ENCODE measurements around the gene LASP1NB.

LASP1NB gene

DNA sequence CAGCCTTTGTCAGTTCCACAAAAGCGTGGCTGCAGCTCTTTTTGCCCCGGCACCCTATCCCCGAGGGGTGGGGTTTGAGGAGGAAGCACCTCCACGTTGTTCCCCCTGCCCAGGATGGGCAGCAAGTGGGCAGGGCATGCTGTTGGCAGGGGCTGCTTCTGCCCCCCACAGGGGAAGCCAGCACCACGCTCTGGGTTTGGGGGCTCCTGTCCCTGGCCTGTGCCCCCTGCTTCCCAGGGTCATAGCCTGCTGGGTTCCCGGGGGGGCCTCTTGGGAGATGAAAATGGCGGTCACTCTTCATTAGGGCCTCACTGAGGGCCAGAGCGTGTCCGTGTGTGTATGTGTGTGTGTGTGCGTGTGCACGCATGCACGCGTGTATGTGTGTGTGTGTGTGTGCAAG is 32.8 kb upstream of the LASP1NB start:
- Histone ChIP-seq H2AFZ (ENCODE audit: low read length) (no peak overlapping the region), H3K9ac (replicated peaks in 1 of 4; ENCODE audit: extremely low read depth in 1 of 4, low read depth in 3 of 4, low read length in 3 of 4) (no peak overlapping the region), H3K56ac (replicated peaks; ENCODE audit: insufficient read length, low read depth, low read length) (no peak overlapping the region), H4K20me1 (replicated peaks in 1 of 2; ENCODE audit: control insufficient read depth in 1 of 2, insufficient read depth in 2 of 2, low read length in 2 of 2) (peaks cover 0 to 13% of the 10 kb centered on the region in 2 experiments), H3K14ac (ENCODE audit: insufficient read length) (no peak overlapping the region), H3K18ac (ENCODE audit: extremely low read depth, low read length) (no peak overlapping the region), H2BK15ac (ENCODE audit: low read length) (no peak overlapping the region), H2BK5ac (ENCODE audit: low read depth, low read length) (no peak overlapping the region), H2BK120ac (replicated peaks; ENCODE audit: low read depth, low read length) (no peak overlapping the region), H4K5ac (ENCODE audit: insufficient read length, low read depth, low read length) (no peak overlapping the region), H3K4ac (replicated peaks; ENCODE audit: insufficient read length, low read depth, low read length) (no peak overlapping the region), H2AK5ac (ENCODE audit: low read depth, low read length) (no peak overlapping the region), H3K4me1 (replicated peaks in 1 of 4; ENCODE audit: control insufficient read depth in 3 of 4, insufficient read depth in 4 of 4, low read length in 3 of 4) (peaks cover 0 to 7% (median 3%) of the 10 kb centered on the region in 4 experiments; a peak in 5 of 7 replicates), H4K91ac (replicated peaks; ENCODE audit: insufficient read length, low read length) (no peak overlapping the region), H2BK20ac (ENCODE audit: low read length) (no peak overlapping the region), H3K23me2 (ENCODE audit: low read depth, low read length) (no peaks in the 10 kb centered on the region), H2BK12ac (ENCODE audit: low read depth, low read length) (no peak overlapping the region; the same call in 1 of the 2 replicates), H3K79me2 (ENCODE audit: control insufficient read depth in 1 of 2, insufficient read depth in 2 of 2, low read length in 2 of 2) (peaks cover 0 to 12% of the 10 kb centered on the region in 2 experiments; a peak in 1 of 4 replicates), H3K36me3 (ENCODE audit: control insufficient read depth in 2 of 4, insufficient read depth in 4 of 4, low read length in 3 of 4) (peaks cover 0 to 22% (median 10%) of the 10 kb centered on the region in 4 experiments; a peak in 7 of 8 replicates), H3K27ac (ENCODE audit: low read depth, low read length) (no peak overlapping the region), H3K4me3 (ENCODE audit: extremely low read depth in 1 of 4, insufficient read depth in 2 of 4, low read depth in 3 of 4, low read length in 4 of 4) (no peak overlapping the region), H4K8ac (ENCODE audit: extremely low read depth, insufficient read depth, low read length) (no peak overlapping the region), H3K27me3 (replicated peaks in 1 of 4; ENCODE audit: control insufficient read depth in 3 of 4, extremely low read depth in 1 of 4, insufficient read depth in 3 of 4, low read length in 3 of 4) (no peaks in the 10 kb centered on the region), H3K9me3 (ENCODE audit: insufficient read depth in 2 of 2, low read depth in 1 of 2, low read length in 1 of 2) (no peaks in the 10 kb centered on the region), H3K4me2 (ENCODE audit: insufficient read depth in 1 of 2, low read depth in 2 of 2, low read length in 2 of 2) (no peak overlapping the region), H3K23ac (ENCODE audit: insufficient read length) (no peak overlapping the region), H3K79me1 (ENCODE audit: low read depth, low read length) (peaks cover 2% of the 10 kb centered on the region)
- FAIRE-seq: no peak
- no peak for DNase-seq (ENCODE audit: low read depth in 1 of 2, low spot score in 2 of 2)
- CTCF ChIA-PET (ENCODE audit: partially characterized antibody): interaction anchor here (1.2 to 1.3 kb wide), 3 partner anchors 24 to 31 kb away, joined by 3 to 6 read pairs (median 4); no protein-coding TSS in a partner anchor
- 91% methylated on average over 13 of the region's 13 CpGs; no CpG with 5 or more reads in 1 of the 2 experiments for WGBS, 2 experiments (ENCODE audit: extremely low coverage in 1 of 2, insufficient coverage in 1 of 2, insufficient read length in 1 of 2, insufficient replicate concordance in 2 of 2, low coverage in 1 of 2, low lambda C conversion rate in 2 of 2, missing lambda C conversion rate in 1 of 2)
- POLR2A ChIA-PET (ENCODE audit: partially characterized antibody): interaction anchor here (0.6 to 2.0 kb wide), 5 partner anchors 11 to 771 kb away, joined by 3 to 14 read pairs (median 4); partner anchors contain the start of gene LASP1
- no peak for TF ChIP-seq RNF2 (IDR thresholded peaks at IDR 0.05; ENCODE audit: borderline replicate concordance, low read depth, low read length, missing control alignments, poor library complexity, severe bottlenecking)
- TF ChIP-seq KDM1A (IDR thresholded peaks at IDR 0.05; ENCODE audit: borderline replicate concordance, low read length): no peak
- no peak for TF ChIP-seq MAFK (IDR thresholded peaks at IDR 0.05; ENCODE audit: low read depth, low read length)
- no peak for TF ChIP-seq BACH1 (IDR thresholded peaks at IDR 0.05; ENCODE audit: low read length)
- no peak for TF ChIP-seq SIN3A (conservative IDR thresholded peaks at IDR 0.05 in 1 of 2, IDR thresholded peaks at IDR 0.05 in 1 of 2; ENCODE audit: low read depth in 1 of 2, low read length in 2 of 2)
- no peak for TF ChIP-seq USF2 (IDR thresholded peaks at IDR 0.05; ENCODE audit: low read length)
- no peak for TF ChIP-seq RAD21 (IDR thresholded peaks at IDR 0.05 in 1 of 2, conservative IDR thresholded peaks at IDR 0.05 in 1 of 2; ENCODE audit: low read depth in 2 of 2, low read length in 2 of 2)
- no peak for TF ChIP-seq SIX5 (IDR thresholded peaks at IDR 0.05; ENCODE audit: low read depth, low read length)
- TF ChIP-seq, protein P1, sequence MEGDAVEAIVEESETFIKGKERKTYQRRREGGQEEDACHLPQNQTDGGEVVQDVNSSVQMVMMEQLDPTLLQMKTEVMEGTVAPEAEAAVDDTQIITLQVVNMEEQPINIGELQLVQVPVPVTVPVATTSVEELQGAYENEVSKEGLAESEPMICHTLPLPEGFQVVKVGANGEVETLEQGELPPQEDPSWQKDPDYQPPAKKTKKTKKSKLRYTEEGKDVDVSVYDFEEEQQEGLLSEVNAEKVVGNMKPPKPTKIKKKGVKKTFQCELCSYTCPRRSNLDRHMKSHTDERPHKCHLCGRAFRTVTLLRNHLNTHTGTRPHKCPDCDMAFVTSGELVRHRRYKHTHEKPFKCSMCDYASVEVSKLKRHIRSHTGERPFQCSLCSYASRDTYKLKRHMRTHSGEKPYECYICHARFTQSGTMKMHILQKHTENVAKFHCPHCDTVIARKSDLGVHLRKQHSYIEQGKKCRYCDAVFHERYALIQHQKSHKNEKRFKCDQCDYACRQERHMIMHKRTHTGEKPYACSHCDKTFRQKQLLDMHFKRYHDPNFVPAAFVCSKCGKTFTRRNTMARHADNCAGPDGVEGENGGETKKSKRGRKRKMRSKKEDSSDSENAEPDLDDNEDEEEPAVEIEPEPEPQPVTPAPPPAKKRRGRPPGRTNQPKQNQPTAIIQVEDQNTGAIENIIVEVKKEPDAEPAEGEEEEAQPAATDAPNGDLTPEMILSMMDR (IDR thresholded peaks at IDR 0.05; ENCODE audit: control extremely low read depth in 1 of 3, insufficient read depth in 1 of 3, low read depth in 1 of 3, low read length in 3 of 3): no peak
